Stimulated activated CD4-positive, alpha-beta T cell treated with anti-CD3 and anti-CD28 coated beads, Interleukin-2, amount 100 ng/mL, for 4 hours (primary cell): Measurements from ENCODE around the gene TRIM61.
A peak's percentile ranks its signal among the peaks of the same experiment; 100 is the strongest.
"Not testable (repeated sequence)": the region's sequence is repeated elsewhere in the genome, so short reads cannot be mapped to it uniquely, and the experiment has no call there.

Experiments used
- DNase-seq: peaks from one replicate; pipeline ENCODE4 v3.0.0-alpha.2; 2020; ENCODE audit warnings: low read depth

Gene TRIM61

DNA sequence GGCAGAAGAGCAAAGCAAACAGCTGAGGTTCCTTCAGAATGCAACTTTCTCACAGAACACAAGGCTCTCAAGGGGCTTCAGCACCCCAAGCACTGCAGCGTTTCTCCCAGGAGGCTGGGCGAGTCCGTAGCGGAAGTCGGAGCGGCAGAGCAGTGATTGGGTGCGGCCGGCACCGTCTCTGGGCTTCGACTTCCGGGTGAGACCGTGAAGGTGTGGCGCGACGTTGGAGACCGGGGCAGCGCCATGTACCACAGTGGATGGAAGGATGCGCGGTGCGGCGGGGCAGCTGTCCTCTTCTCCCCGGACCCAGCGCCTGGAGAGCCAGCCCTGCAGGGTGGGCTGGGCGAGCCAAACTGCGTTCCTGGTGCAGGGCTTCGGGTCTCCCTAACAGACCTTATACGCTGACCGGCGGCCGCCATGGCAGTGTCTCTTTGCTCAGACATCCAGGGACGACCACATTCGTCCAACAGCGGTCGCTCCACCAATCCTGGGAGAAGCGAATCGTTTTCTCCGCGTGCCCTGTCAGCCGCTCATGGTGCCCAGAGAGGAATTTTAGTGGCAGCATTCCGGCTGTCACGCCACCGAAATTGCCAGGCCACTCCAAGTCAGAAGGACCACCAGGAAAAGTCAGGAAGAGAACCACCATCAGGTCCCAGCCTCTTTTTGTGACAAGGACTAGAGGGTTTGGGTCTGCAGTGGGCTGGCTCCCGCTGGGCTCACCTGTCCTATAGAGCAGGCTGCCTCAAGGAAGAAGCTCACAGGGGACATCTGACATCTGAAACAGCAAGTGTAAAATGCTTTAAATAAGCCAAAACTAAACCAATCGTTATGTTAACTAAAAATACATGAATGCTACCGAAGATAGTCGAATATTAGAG lies 20.5 kb downstream of the TRIM61 start:
- DNase-seq, result peak; percentile 64

DNA sequence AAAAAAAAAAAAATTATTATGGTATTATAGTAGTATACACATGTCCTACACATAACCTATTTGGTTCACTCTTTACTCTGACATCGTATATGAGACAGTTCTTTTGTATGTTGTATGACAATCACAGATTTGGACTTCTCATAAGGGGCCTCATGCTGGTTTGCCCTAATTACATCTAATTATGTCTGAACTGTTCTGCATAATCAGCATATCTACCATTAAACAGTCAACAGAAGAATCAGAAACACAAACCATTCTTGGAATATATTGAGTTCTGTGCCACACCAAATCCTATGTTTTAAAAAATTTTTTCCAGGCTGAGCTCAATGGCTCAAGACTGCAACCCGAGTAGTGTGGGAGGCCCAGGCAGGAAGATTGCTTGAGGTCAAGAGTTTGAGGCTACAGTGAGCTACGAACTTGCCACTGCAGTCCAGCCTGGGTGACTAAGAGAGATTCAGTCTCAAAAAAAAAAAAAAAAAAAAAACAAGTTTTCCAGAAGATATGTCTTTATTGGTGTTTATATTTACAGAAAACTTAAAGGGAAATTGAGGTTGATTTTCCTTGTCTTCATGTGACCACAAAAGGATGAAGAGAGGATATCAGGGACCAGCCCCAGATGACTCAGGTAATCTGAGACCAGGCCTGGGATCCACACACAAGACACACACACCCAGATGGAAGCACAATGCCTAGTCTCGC lies 22.2 kb downstream of the TRIM61 start:
- DNase-seq, result no peak

- DNase-seq, result no peak
Measured at GRCh38 chr4:164952551-164952950, 24.9 kb downstream of the TRIM61 start.

DNA sequence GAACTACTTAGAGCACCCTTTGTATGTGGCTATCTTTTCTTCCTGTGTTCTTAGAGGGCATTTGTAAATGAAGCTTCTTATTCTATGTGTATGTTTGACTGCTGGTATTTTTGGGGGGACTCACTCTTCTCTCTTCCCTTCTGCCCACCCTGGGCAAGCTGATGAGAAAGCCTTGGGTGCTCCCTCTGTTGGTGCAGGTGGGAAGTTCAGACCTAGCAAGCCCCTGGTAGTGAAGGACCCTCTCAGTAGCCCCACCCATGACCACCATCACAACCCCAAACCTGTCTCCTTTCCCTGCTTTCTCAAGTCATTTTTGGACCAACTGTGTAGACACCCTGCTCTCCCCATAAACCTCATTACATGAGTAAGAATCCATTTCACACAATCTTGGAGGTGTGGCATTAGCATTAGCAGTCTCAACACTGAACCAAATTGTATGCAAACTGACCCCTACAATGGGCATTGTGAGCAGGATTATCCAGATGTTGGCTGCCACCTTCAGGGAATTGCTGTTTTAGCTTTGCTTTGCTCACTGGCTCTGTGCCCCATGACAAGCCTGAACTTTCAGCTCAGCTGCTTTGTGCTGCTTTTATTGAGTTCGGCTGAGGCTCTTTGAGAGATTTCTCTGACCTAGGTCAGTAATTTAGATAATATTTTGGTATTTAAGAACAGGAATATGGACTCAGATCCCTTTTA lies 27.9 kb downstream of the TRIM61 start:
- DNase-seq, result no peak

- no peak for DNase-seq
Measured at GRCh38 chr4:164948975-164949374, 28.5 kb downstream of the TRIM61 start.

DNA sequence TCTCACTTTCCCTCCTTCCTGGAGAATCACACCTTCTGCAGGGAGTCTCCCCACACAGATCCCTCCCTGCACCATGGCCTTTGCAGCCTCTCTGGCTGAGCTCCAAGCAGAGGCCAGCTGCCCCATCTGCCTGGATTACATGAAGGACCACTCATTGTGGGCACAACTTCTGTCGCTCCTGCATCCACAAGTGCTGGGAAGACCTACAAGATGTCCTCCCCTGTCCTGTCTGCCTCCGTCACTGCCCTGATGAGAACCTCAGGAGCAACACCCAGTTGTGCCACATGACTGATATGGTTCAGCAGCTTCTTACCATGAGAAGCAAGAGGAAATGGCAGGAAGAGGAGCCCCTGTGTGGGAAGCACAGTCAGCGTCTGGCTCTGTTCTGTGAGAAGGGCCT lies 29.5 kb downstream of the TRIM61 start:
- DNase-seq, result not testable (repeated sequence)

GRCh38 chr4:164946810-164947209 lies 30.6 kb downstream of the TRIM61 start:
- DNase-seq, result no peak

DNA sequence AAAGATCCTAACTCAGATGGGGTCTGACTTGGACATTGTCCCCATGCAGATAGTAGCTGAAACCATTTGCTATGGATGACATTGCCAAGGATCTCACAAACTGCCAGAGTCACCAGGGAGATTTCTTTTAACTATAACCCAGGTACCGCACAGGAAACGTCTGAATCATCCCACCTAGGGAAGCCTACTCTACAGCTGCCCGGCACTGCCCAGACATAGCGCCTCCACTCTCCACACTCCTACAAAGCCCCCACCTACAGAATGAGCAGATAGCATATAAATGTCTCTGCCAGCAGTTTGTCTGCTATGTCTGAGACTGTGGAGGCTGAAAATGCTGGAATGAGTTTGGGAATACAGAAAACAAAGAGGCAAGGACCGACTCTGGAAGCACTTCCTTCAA lies 32.3 kb downstream of the TRIM61 start:
- no peak for DNase-seq

DNA sequence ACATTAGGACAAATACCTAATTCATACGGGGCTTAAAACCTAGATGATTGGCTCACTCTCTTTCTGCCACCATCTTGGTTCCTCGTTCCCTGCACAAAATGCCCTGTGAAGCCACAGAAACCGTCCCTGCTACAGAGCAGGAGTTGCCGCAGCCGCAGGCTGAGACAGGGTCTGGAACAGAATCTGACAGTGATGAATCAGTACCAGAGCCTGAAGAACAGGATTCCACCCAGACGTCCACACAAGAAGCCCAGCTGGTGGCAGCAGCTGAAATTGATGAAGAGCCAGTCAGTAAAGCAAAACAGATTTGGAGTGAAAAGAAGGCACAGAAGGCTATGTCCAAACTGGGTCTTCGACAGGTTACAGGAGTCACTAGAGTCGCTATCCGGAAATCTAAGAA lies 34.3 kb downstream of the TRIM61 start:
- no peak for DNase-seq

- DNase-seq, result no peak
Measured at GRCh38 chr4:164937576-164938270, 39.7 kb downstream of the TRIM61 start.

- not testable (repeated sequence) for DNase-seq
Measured at GRCh38 chr4:164935865-164936606, 41.4 kb downstream of the TRIM61 start.

GRCh38 chr4:164935363-164935762 lies 42.1 kb downstream of the TRIM61 start:
- DNase-seq, result no peak

- no peak for DNase-seq
Measured at GRCh38 chr4:164933244-164933643, 44.2 kb downstream of the TRIM61 start.

GRCh38 chr4:164931551-164932324 lies 45.7 kb downstream of the TRIM61 start:
- no peak for DNase-seq

- no peak for DNase-seq
Measured at GRCh38 chr4:164930647-164931046, 46.8 kb downstream of the TRIM61 start.

- DNase-seq, result not testable (repeated sequence)
Measured at GRCh38 chr4:164927101-164927500, 50.4 kb downstream of the TRIM61 start.

DNA sequence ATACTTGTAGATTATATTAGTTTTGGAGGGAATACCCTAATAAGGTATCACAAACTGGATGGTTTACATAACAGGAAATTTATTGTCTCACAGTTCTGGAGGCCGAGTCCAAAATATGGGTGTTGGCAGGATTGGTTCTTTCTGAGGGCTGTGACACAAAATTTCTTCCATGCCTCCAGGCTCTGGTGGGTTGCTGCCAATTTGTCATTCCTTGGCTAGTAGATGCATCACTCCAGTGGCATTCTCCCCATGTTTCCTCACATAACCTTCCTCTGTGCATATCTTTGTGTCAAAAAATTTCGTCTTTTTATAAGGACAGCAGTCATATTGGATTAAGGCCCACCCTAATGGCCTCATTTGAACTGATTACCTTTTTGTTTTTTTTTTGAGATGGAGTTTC lies 51.2 kb downstream of the TRIM61 start:
- DNase-seq, result no peak

DNA sequence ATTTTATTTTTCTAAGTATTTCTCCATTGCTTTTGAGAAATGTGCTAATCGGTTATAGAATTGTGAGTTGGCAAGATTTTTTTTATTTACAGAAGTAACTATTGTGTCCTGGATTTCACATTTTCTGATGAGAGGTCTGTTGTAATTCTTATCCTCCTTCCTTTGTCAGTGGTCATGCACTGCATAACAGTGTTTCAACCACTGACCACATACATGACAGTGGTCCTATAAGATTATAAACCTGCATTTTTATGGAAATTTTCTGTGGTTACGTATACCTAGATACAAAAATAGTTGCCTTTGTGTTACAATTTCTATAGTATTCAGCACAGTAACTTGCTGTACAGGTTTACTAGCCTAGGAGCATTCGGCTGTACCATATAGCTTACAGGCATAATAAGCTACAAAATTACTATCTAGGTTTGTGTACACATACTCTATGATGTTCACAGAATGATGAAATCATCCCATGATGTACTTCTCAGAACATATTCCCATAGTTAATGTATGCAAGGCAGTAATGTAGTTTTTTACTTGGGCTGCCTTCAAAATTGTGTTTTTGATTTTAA lies 52.7 kb downstream of the TRIM61 start:
- no peak for DNase-seq

- no peak for DNase-seq
Measured at GRCh38 chr4:164918956-164919355, 58.5 kb downstream of the TRIM61 start.
